Measurements from ENCODE around the gene SLC1A5. TPM values are rescaled to one million over a fixed set of nuclear protein-coding genes. Genes with fewer than 3 reads are reported as not detected.
"Not testable (repeated sequence)": the region's sequence is repeated elsewhere in the genome, so short reads cannot be mapped to it uniquely, and the experiment has no call there.

The SLC1A5 gene
- total RNA-seq, 1 donor = 354 TPM

DNA sequence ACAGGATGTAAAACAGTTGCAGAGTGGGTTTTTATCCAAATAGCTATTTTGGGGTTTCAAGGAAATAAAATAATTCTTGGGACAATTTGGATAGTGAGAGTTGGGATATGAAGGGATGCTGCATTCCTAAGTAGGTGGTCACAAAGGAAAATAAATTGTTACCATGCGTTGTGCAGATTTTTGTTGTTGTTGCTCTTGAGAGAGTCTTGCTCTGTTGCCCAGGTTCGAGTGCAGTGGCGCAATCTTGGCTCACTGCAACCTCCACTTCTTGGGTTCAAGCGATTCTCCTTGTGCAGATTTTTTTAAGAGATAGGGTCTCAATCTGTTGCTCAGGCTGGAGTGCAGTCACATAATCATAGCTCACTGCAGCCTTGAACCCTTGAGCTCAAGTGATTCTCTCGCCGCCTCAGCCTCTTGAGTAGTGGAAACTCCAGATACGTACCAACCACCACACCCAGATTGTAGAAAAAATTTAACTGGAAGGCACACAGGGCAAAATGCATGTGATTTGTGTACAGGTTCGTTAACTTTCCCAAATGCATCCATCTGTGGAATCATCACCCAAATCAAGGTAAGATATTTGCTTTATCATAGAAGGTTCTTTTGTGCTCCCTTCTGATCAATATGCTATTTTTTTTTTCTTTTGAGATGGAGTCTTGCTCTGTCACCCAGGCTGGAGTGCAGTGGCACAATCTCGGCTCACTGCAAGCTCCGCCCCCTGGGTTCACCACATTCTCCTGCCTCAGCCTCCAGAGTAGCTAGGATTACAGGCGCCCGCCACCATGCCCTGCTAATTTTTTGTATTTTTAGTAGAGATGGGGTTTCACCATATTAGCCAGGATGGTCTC lies 16.0 kb downstream of the SLC1A5 start:
- Histone ChIP-seq H3K79me2 (ENCODE audit: insufficient read depth, low read length) (peaks cover 2% of the 10 kb centered on the region), H3K4me1 (ENCODE audit: insufficient read depth, low read length) (no peaks in the 10 kb centered on the region), H3K9me3 (ENCODE audit: low read depth, low read length) (no peaks in the 10 kb centered on the region), H3K4me3 (ENCODE audit: insufficient read depth, low read length) (no peak overlapping the region), H3K27ac (ENCODE audit: low read depth, low read length) (no peak overlapping the region), H2AFZ (ENCODE audit: low read length) (no peak overlapping the region), H3K4me2 (ENCODE audit: insufficient read depth, low read length) (no peak overlapping the region), H3K36me3 (ENCODE audit: insufficient read depth, low read length) (peaks cover 33% of the 10 kb centered on the region), H4K20me1 (ENCODE audit: insufficient read depth, low read length) (peaks cover 13% of the 10 kb centered on the region), H3K27me3 (ENCODE audit: insufficient read depth, low read length) (no peaks in the 10 kb centered on the region)
- TF ChIP-seq, protein P1, sequence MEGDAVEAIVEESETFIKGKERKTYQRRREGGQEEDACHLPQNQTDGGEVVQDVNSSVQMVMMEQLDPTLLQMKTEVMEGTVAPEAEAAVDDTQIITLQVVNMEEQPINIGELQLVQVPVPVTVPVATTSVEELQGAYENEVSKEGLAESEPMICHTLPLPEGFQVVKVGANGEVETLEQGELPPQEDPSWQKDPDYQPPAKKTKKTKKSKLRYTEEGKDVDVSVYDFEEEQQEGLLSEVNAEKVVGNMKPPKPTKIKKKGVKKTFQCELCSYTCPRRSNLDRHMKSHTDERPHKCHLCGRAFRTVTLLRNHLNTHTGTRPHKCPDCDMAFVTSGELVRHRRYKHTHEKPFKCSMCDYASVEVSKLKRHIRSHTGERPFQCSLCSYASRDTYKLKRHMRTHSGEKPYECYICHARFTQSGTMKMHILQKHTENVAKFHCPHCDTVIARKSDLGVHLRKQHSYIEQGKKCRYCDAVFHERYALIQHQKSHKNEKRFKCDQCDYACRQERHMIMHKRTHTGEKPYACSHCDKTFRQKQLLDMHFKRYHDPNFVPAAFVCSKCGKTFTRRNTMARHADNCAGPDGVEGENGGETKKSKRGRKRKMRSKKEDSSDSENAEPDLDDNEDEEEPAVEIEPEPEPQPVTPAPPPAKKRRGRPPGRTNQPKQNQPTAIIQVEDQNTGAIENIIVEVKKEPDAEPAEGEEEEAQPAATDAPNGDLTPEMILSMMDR (IDR thresholded peaks at IDR 0.05; ENCODE audit: extremely low read depth, low read depth, low read length) = no peak
- peak; percentile 39 for DNase-seq (ENCODE audit: insufficient read length, low spot score, missing footprints)

DNA sequence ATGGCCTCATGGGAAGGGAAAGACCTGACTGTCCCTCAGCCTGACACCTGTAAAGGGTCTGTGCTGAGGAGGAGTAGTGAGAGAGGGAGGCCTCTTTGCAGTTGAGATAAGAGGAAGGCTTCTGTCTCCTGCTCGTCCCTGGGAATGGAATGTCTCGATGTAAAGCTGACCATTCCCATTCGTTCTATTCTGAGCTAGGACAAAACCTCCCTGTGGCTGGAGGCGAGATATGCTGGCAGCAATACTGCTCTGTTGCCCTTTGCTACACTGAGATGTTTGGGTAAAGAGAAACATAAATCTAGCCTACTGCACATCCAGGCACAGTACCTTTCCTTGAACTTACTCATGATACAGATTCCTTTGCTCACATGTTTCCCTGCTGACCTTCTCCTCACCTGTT lies 19.6 kb downstream of the SLC1A5 start:
- H3K27me3 ChIP-seq (ENCODE audit: insufficient read depth, low read length); H2AFZ ChIP-seq (ENCODE audit: low read length); H3K4me3 ChIP-seq (ENCODE audit: insufficient read depth, low read length); H3K4me2 ChIP-seq (ENCODE audit: insufficient read depth, low read length); H3K4me1 ChIP-seq (ENCODE audit: insufficient read depth, low read length); H3K27ac ChIP-seq (ENCODE audit: low read depth, low read length); H3K36me3 ChIP-seq (ENCODE audit: insufficient read depth, low read length); H4K20me1 ChIP-seq (ENCODE audit: insufficient read depth, low read length); H3K9me3 ChIP-seq (ENCODE audit: low read depth, low read length); H3K79me2 ChIP-seq (ENCODE audit: insufficient read depth, low read length); DNase-seq (ENCODE audit: insufficient read length, low spot score, missing footprints): not testable (repeated sequence)

DNA sequence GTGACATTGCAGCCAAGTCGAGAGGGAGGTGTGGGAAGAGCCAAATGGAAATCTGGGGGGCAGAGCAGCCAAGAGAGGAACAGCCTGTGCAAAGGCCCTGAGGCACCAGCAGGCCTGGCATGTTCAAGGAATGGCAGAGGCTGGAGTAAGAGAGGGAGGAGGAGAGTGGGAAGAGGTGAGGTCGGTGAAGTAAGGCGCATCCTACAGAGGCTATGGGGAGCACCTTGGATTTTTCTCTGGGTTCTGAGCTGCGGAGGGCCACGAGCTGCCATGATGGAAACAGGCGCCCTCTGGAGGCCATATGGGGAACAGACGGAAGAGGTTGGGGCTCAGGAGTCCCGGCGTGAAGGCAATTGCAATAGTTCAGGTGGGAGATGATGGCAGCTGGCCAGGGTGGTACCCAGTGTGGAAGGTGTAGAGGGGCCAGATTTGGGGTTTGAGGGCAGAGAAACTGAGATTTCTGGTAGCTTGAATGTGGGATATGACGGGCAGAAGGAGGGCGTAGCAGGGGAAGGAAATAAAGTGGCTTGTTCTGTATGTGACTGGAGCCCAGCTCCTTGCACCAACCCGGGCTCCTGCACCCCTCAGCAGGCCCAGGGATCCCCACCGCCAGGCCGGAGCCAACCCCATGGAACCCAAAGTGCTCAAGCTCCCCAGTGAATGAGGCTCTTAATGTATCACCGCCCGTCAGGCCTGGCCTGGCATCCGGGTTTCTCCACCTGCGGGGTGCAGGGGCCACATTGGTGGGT lies 21.7 kb downstream of the SLC1A5 start:
- H3K79me2 ChIP-seq (ENCODE audit: insufficient read depth, low read length) = no peaks in the 10 kb centered on the region
- no peak overlapping the region for H2AFZ ChIP-seq (ENCODE audit: low read length)
- H3K27me3 ChIP-seq (ENCODE audit: insufficient read depth, low read length) = no peaks in the 10 kb centered on the region
- DNase-seq (ENCODE audit: insufficient read length, low spot score, missing footprints) = peak; percentile 83
- no peaks in the 10 kb centered on the region for H3K4me1 ChIP-seq (ENCODE audit: insufficient read depth, low read length)
- H3K4me2 ChIP-seq (ENCODE audit: insufficient read depth, low read length) = no peak overlapping the region
- no peak overlapping the region for H3K4me3 ChIP-seq (ENCODE audit: insufficient read depth, low read length)
- TF ChIP-seq, protein P1 (IDR thresholded peaks at IDR 0.05; ENCODE audit: extremely low read depth, low read depth, low read length) = peak; percentile 72
- no peaks in the 10 kb centered on the region for H3K36me3 ChIP-seq (ENCODE audit: insufficient read depth, low read length)
- H4K20me1 ChIP-seq (ENCODE audit: insufficient read depth, low read length) = no peaks in the 10 kb centered on the region
- no peaks in the 10 kb centered on the region for H3K9me3 ChIP-seq (ENCODE audit: low read depth, low read length)
- no peak overlapping the region for H3K27ac ChIP-seq (ENCODE audit: low read depth, low read length)

DNA sequence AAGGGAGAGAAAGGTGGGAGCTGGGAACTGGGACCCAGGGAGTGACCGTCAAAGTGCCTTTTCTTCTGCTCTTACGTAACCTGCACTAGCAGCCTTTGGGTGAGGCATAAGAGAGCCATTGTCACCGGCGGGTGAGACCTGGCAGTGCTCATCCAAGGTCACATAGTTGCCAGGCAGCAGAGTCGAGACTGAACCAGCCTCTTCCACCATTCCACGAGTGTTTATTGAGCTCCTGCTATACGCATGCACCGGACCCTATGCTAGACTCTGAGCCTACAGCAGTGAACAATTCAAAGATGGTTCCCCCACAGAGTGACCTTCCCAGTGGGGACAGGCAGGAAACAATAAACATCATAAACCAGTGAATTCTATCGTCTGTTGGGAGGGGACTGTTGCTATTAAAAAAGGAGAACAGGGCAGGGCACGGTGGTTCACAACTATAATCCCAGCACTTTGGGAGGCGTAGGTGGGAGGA lies 23.5 kb downstream of the SLC1A5 start:
- Histone ChIP-seq H2AFZ (ENCODE audit: low read length) (no peak overlapping the region), H3K9me3 (ENCODE audit: low read depth, low read length) (no peaks in the 10 kb centered on the region), H3K36me3 (ENCODE audit: insufficient read depth, low read length) (no peaks in the 10 kb centered on the region), H3K4me3 (ENCODE audit: insufficient read depth, low read length) (no peak overlapping the region), H3K4me2 (ENCODE audit: insufficient read depth, low read length) (no peak overlapping the region), H3K4me1 (ENCODE audit: insufficient read depth, low read length) (peaks cover 15% of the 10 kb centered on the region), H3K79me2 (ENCODE audit: insufficient read depth, low read length) (no peaks in the 10 kb centered on the region), H3K27me3 (ENCODE audit: insufficient read depth, low read length) (no peaks in the 10 kb centered on the region), H4K20me1 (ENCODE audit: insufficient read depth, low read length) (no peaks in the 10 kb centered on the region), H3K27ac (ENCODE audit: low read depth, low read length) (no peak overlapping the region)
- TF ChIP-seq, protein P1 (IDR thresholded peaks at IDR 0.05; ENCODE audit: extremely low read depth, low read depth, low read length) = no peak
- DNase-seq (ENCODE audit: insufficient read length, low spot score, missing footprints) = peak; percentile 8

Data from osteoblast (primary cell).